IPS-18c (cell line): ENCODE data around the gene GUCY1B1.

Source experiments
- H3K4me3 ChIP-seq: 2 replicates; pipeline ENCODE4 v1.7.0; 2013; ENCODE audit warnings: low read depth, mild to moderate bottlenecking, low read length, moderate library complexity; ENCODE audit not compliant: insufficient read depth
- H3K9me3 ChIP-seq: one replicate; pipeline ENCODE4 v1.6.1; 2013; ENCODE audit warnings: mild to moderate bottlenecking, low read length, moderate library complexity; ENCODE audit not compliant: control insufficient read depth, insufficient read depth

Gene GUCY1B1

DNA sequence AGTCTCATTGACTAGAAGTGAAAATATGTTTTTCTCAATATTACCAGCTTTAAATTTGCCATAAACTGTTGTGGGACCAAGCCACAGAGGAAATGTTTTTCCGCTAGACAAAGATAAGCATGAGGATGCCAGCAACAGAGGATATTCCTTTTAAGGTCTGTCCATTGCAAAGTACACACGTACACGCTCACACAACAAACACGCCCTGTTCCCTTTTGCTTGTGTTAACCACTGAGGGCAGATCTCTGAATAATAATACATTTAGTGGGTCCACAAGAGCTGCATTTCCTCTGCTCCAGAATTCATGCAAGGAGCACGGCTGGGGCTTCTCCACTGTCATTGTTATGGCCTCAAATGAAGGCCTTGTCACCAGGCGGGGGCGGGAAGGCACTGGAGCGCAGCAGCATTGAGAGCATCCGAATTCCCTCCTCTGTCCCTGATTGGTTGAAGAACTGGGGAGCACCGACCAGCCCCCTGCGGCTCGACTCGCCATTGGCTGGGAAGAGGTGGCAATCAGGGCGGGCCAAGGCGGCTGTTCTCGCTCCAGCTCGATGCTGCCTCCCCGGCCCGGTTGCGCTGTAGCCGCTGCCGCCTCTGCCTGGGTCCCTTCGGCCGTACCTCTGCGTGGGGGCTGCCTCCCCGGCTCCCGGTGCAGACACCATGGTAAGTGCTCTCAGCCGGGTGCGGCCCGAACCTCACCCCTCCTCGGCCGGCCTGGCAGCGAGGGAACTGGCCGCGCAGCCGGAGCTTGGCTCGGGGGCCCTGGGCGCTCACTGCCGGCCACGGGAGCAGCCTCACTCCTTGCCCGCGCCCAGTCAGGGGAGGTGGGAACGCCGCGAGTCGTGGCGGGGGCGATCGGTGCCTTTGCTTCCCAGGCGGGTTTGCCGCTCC lies at the start of gene GUCY1B1:
GUCY1B1 (plus strand) TSS at position 541 of the 891 bp plus-strand sequence; CDS start at position 661, 120 bp downstream.
- peak within 1 kb of the TSS; percentile 64 for H3K4me3 ChIP-seq

GRCh38 chr4:155709918-155710317 lies 48.9 kb upstream of the GUCY1B1 start:
- no peaks in the 10 kb centered on the region for H3K9me3 ChIP-seq
- no peak overlapping the region for H3K4me3 ChIP-seq

More for the DNA sequence above, at the start of gene GUCY1B1:
- H3K9me3 ChIP-seq, result peaks cover 2% of the 10 kb centered on the region

DNA sequence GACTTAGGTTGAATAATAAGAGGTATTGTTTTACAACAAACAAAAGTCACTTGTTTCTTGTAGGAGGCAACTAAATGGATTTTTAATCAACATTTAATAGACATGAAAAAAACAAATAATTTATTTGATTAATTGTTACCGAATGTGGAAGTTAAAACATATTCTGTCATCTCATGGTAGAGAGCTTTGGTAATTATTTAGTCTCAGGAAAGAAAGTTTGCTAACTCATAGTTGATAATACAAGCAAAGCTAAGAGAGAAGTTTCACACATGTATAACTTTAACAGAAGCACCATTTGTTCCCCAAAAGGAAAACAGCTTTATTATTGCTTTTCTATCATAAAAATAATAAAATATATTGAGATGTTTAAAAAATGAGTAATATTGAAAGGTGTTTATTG lies 47.3 kb upstream of the GUCY1B1 start:
- Histone ChIP-seq H3K9me3 (no peaks in the 10 kb centered on the region), H3K4me3 (no peak overlapping the region)

DNA sequence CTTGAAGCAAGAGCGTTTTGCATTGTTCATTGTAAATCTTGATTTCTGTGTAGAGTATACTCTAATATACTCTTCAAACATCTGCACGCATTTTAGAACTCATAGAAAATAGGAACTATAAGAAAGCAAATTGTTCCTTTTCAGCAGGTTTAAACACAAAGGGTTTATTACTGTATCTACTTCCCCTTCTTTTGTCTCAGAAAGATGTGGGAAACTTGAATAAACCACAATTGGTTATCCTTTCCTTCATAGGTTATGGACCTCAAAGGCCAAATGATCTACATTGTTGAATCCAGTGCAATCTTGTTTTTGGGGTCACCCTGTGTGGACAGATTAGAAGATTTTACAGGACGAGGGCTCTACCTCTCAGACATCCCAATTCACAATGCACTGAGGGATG lies 46.0 kb upstream of the GUCY1B1 start:
- Histone ChIP-seq H3K9me3 (no peaks in the 10 kb centered on the region), H3K4me3 (no peak overlapping the region)

- Histone ChIP-seq H3K9me3 (no peaks in the 10 kb centered on the region), H3K4me3 (no peak overlapping the region)
Measured at GRCh38 chr4:155713911-155714310, 44.9 kb upstream of the GUCY1B1 start.

DNA sequence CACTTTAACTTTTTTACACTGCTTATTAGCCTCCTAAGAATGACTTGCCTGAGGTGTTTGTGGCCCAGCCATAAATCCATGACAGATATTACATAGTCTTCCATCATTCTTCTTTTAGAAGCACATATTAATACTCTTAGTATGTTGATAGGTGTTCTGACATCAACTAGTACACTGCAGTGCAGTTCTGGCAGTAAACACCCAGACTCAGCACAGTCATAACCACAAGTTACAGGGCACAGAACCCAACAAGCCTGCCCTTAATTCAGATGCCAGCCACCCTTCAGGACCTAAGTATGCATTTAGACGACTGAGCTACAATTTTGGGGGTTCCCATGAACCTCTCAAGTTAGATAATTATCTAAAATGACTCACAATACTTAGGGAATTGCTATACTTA lies 36.5 kb upstream of the GUCY1B1 start:
- Histone ChIP-seq H3K4me3 (no peak overlapping the region), H3K9me3 (no peaks in the 10 kb centered on the region)

DNA sequence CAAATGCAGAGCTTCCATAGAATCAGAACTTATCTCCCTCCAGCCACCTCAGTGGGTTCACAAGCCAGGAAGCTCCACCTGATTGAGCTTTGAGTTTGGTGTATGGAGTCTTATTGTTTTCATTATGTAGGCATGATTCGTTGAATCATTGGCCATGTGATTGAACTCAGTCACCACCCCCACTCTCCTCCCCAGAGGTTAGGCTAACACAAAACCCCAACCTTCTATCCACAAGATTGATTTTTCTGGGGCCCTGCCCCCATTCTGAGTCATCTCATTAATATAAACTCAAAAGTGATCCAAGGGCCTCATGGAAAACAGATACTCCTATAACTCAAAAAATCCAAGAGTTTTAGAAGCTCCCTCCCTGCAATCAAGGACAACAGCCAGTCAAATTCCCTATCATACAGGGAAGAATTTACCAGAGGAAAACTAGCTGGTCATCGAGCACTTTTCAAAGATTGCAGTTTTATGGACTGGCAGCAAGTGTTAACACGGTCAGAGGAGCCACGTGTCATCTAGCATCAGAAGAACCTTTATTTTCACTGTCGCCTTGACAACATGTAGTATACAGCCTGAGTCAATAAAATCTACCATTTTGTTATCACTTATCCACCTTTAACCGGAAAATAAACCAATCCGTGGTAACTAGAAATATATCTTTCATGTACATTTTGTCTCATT lies 35.9 kb upstream of the GUCY1B1 start:
- H3K4me3 ChIP-seq, result no peak overlapping the region

GRCh38 chr4:155724731-155725130 lies 34.1 kb upstream of the GUCY1B1 start:
- no peaks in the 10 kb centered on the region for H3K9me3 ChIP-seq
- no peak overlapping the region for H3K4me3 ChIP-seq

More for the DNA sequence above, 35.9 kb upstream of the GUCY1B1 start:
- no peaks in the 10 kb centered on the region for H3K9me3 ChIP-seq

- H3K4me3 ChIP-seq, result no peak overlapping the region
- no peaks in the 10 kb centered on the region for H3K9me3 ChIP-seq
Measured at GRCh38 chr4:155734065-155734464, 24.8 kb upstream of the GUCY1B1 start.

- Histone ChIP-seq H3K9me3 (no peaks in the 10 kb centered on the region), H3K4me3 (no peak overlapping the region)
Measured at GRCh38 chr4:155734951-155735350, 23.9 kb upstream of the GUCY1B1 start.

GRCh38 chr4:155735496-155735895 lies 23.3 kb upstream of the GUCY1B1 start:
- Histone ChIP-seq H3K9me3 (no peaks in the 10 kb centered on the region), H3K4me3 (no peak overlapping the region)

DNA sequence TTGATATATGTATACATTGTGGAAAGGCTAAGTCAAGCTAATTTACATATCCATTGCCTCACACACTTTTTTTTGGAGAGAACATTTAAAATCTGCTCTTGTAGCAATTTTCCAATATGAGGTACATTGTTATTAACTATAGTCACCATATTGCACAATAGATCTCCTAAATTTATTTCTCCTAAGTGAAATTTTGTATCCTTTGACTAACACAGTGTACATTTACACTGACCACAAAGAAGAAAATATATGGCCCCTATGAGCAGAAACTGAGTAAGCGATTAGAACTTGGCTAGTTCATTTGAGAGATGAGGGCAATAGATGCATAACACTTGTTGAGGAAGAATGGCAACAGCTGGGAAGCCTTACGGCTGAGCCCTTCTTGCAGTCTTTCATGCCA lies 20.3 kb upstream of the GUCY1B1 start:
- Histone ChIP-seq H3K4me3 (no peak overlapping the region), H3K9me3 (no peaks in the 10 kb centered on the region)

- no peak overlapping the region for H3K4me3 ChIP-seq
- peaks cover 2% of the 10 kb centered on the region for H3K9me3 ChIP-seq
Measured at GRCh38 chr4:155741546-155741945, 17.3 kb upstream of the GUCY1B1 start.

DNA sequence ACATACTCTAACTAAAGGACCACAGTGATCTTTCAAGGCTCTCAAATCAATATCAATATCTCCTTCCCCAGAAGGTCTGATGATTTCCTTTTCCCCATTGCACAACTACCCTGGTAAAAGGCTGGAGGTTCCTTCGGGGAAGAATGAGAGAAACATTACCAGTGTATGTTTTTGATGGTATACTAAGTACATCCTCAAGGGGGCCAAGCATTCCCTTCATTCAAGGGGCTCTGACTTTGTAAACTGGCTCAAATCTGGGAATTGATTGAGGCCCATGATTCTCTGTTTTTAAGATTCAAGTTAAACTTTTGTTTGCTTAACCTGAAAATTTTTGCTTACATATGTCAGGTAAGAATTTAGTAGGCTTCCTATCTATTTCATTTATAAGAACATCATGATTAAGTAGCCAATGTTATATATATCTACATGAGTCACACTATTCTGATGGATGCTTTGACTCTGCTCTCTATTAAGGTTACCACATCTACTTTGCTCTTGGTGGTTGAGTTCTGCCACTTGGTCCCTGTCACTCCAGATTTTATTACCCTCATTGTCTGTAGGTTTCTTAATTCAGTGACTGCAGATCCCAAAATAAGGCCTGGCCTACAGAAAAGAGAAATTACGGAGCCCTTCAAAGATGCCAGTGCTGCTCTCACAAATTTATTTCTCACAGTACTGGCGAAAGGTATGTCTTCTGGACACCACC lies 16.4 kb upstream of the GUCY1B1 start:
- Histone ChIP-seq H3K9me3 (peaks cover 2% of the 10 kb centered on the region), H3K4me3 (no peak overlapping the region)

GRCh38 chr4:155745984-155746383 lies 12.8 kb upstream of the GUCY1B1 start:
- H3K9me3 ChIP-seq, result peaks cover 2% of the 10 kb centered on the region
- H3K4me3 ChIP-seq, result no peak overlapping the region

GRCh38 chr4:155748039-155748438 lies 10.8 kb upstream of the GUCY1B1 start:
- H3K9me3 ChIP-seq, result peaks cover 2% of the 10 kb centered on the region
- H3K4me3 ChIP-seq, result no peak overlapping the region

GRCh38 chr4:155749041-155749440 lies 9.8 kb upstream of the GUCY1B1 start:
- Histone ChIP-seq H3K4me3 (no peak overlapping the region), H3K9me3 (peaks cover 2% of the 10 kb centered on the region)

DNA sequence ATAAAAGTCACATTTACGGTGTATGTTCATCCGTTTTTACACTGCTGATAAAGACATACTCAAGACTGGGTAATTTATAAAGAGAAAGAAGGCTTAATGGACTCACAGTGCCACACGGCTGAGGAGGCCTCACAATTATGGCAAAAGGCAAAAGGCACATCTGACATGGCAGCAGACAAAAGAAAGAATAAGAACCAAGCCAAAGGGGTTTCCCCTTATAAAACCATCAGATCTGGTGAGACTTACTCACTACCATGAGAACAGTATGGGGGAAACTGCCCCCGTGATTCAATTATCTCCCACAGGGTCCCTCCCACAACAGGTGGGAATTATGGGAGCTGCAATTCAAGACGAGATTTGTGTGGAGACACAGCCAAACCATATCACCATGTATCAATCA lies 7.3 kb upstream of the GUCY1B1 start:
- Histone ChIP-seq H3K9me3 (no peaks in the 10 kb centered on the region), H3K4me3 (no peak overlapping the region)
